Activated naive CD8-positive, alpha-beta T cell treated with anti-CD3 and anti-CD28 coated beads, Interleukin-2, amount 50 U/mL, for 24 hours (primary cell): ENCODE results near the gene PITX2.
"Not testable (repeated sequence)": the region's sequence is repeated elsewhere in the genome, so short reads cannot be mapped to it uniquely, and the experiment has no call there.

ENCODE experiments used
- ATAC-seq: fragments of 150-1000 bp; cut with Tn5 transposase; one replicate; pipeline ENCODE4 v1.10.0; 2021
- DNase-seq: peaks from one replicate; pipeline ENCODE4 v3.0.0; 2021
- H3K27ac Mint-ChIP-seq: one replicate; pipeline ENCODE4 v1.8.0; 2021; ENCODE audit warnings: mild to moderate bottlenecking, mixed read lengths
- H3K27me3 Mint-ChIP-seq: one replicate; pipeline ENCODE4 v1.8.0; 2021; ENCODE audit warnings: mixed read lengths
- H3K36me3 Mint-ChIP-seq: one replicate; pipeline ENCODE4 v1.8.0; 2021; ENCODE audit warnings: low read depth, mixed read lengths
- H3K4me1 Mint-ChIP-seq: one replicate; pipeline ENCODE4 v1.8.0; 2021; ENCODE audit warnings: mixed read lengths
- H3K4me3 Mint-ChIP-seq: one replicate; pipeline ENCODE4 v1.8.0; 2021; ENCODE audit warnings: mild to moderate bottlenecking, moderate library complexity, mixed read lengths
- H3K9me3 Mint-ChIP-seq: one replicate; pipeline ENCODE4 v1.8.0; 2021; ENCODE audit warnings: mixed read lengths

The PITX2 gene

DNA sequence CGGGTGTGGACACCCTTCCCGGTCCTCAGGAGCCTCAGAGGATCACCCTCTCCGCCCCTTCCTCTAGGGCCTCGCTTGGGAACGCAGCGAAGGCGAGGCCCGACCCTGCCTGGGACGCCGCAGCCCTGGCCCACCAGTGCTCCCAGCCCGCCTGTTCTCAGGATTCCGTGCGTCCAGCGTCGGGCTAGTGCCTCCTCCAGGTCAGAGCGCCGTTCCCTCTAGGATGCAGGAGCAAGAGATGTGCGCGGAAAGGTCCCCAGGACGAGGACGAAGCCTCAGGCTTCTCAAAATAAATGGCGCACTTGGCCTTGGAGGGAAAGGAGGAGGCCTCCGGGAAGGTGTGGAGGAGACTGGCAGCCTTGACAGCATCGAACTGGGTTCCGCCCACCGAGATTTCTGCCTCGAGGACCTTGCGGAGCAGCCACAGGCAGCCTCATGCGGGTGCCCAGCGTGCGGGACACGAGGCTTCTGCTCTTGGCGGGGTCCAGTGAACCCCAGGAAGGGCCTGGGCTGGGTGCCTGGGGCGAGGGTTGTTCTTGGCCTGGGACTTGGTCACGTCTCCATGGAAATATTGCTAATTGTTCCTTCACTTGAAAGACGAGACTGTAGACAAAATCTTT, 35.1 kb downstream of the PITX2 start:
- H3K36me3 Mint-ChIP-seq: no peaks in the 10 kb centered on the region
- no peak for ATAC-seq
- no peak for DNase-seq
- H3K27me3 Mint-ChIP-seq: peaks cover 14% of the 10 kb centered on the region
- H3K27ac Mint-ChIP-seq: no peak overlapping the region
- no peak overlapping the region for H3K4me3 Mint-ChIP-seq
- no peaks in the 10 kb centered on the region for H3K4me1 Mint-ChIP-seq
- peaks cover 3% of the 10 kb centered on the region for H3K9me3 Mint-ChIP-seq

- Mint-ChIP-seq H3K27ac (no peak overlapping the region), H3K9me3 (peaks cover 3% of the 10 kb centered on the region), H3K4me1 (no peaks in the 10 kb centered on the region), H3K27me3 (peaks cover 12% of the 10 kb centered on the region), H3K4me3 (no peak overlapping the region), H3K36me3 (no peaks in the 10 kb centered on the region)
- no peak for ATAC-seq
- DNase-seq: no peak
Measured at GRCh38 chr4:110586131-110586850, 36.6 kb downstream of the PITX2 start.

- not testable (repeated sequence) for DNase-seq, H3K27ac Mint-ChIP-seq, ATAC-seq, H3K4me1 Mint-ChIP-seq, H3K27me3 Mint-ChIP-seq, H3K4me3 Mint-ChIP-seq, H3K36me3 Mint-ChIP-seq
- H3K9me3 Mint-ChIP-seq: peaks cover 22% of the 10 kb centered on the region
Measured at GRCh38 chr4:110576696-110577095, 46.2 kb downstream of the PITX2 start.
